Mesothelial cell of epicardium (in vitro differentiated cells): ENCODE measurements around the gene ATXN10. TPM values are rescaled to one million over a fixed set of nuclear protein-coding genes. Genes with fewer than 3 reads are reported as not detected.
A peak's percentile ranks its signal among the peaks of the same experiment; 100 is the strongest.

Experiments used
- DNase-seq, 2 experiments: peaks; one replicate each; pipeline ENCODE4 v3.0.0; 2021; ENCODE audit warnings: low spot score in 2 of 2; ENCODE audit not compliant: unreplicated experiment in 2 of 2
- H3K27ac Mint-ChIP-seq: 2 replicates; pipeline ENCODE4 v1.8.0; 2021; ENCODE audit warnings: mixed read lengths
- H3K27me3 Mint-ChIP-seq: 2 replicates; pipeline ENCODE4 v1.8.0; 2021; ENCODE audit warnings: low read depth, mixed read lengths
- H3K36me3 Mint-ChIP-seq: 2 replicates; pipeline ENCODE4 v1.8.0; 2021; ENCODE audit warnings: mixed read lengths
- H3K4me1 Mint-ChIP-seq: 2 replicates; pipeline ENCODE4 v1.8.0; 2021; ENCODE audit warnings: mixed read lengths
- H3K4me3 Mint-ChIP-seq: 2 replicates; pipeline ENCODE4 v1.8.0; 2021; ENCODE audit warnings: mild to moderate bottlenecking, moderate library complexity, mixed read lengths
- H3K9me3 Mint-ChIP-seq: 2 replicates; pipeline ENCODE4 v1.8.0; 2021; ENCODE audit warnings: mixed read lengths
- CTCF ChIP-seq: fragments of 200-600 bp; sonication (generic); IDR thresholded peaks from one replicate; pipeline ENCODE4 v1.5.0; 2021; ENCODE audit warnings: antibody characterized with exemption; ENCODE audit not compliant: unreplicated experiment
- total RNA-seq: library from RNA; stranded (reverse); gene quantifications from 3 replicates; pipeline ENCODE4 v1.2.1, GENCODE V29; 2021

ATXN10 gene
- total RNA-seq, 1 donor from 2014 or later, result 237 TPM

DNA sequence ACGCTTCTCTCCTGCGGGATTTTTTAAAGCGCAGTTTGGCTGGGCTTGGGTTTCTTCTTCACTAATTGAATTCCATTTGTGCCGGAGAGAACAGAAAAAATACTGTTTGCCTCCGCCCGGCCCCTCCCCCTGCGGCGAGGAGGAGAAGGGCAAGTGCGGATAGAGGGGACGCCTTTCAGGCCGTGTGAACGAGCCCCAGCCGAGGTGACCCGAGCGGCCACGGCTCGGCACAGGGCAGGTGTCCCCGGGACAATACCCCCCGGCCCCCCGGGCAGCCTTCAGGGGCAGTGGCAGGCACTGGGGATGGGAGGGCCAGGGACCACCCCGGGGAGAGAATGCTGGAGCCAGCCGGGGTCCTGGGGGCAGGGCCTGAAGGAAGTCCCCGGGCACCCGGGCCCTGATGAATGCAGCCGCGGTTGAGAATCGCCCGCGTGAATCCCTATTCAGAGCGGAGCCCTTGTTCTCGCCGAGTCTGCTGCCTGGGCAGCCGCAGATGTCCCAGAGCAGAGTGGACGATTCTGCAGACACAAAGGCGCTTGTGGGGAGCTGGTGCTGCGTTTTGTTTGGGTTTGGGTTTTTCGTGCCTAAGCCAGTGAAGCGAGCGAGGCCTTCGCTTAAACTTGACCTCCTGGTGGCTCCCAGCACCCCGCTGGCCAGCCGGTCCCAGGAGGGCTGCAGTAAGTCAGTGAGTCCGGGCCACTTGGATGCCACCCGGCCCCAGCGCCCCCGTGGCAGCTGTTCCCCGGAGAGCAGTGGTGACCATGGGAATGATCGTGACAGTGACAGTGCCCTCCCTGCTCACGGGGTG, 209.3 kb downstream of the ATXN10 start:
- H3K9me3 Mint-ChIP-seq, result no peaks in the 10 kb centered on the region
- no peak for TF ChIP-seq CTCF
- no peak overlapping the region for H3K27ac Mint-ChIP-seq
- peaks cover 15% of the 10 kb centered on the region for H3K27me3 Mint-ChIP-seq
- H3K36me3 Mint-ChIP-seq, result no peaks in the 10 kb centered on the region
- H3K4me1 Mint-ChIP-seq, result peaks cover 14% of the 10 kb centered on the region
- peak overlapping the region; percentile 15 for H3K4me3 Mint-ChIP-seq
- DNase-seq, result peak in 1 of 2 experiments; percentile 17

DNA sequence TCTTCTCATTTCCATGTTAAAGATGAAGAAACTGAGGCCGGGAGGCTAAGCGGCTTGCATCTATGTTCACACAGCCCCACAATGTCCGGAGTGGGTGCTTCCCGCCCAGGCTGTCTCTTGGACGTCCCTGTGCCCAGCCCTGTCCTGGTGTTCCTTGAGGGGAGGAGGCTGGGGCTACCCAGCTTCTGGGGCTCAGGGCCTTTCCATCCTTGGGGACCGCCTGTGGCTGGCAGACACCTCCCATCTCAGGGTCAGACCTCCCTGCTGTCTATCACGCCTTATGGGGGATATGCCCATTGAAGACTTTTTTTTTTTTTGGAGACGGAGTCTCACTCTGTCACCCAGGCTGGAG, 209.9 kb downstream of the ATXN10 start:
- Mint-ChIP-seq H3K27ac (no peak overlapping the region), H3K36me3 (no peaks in the 10 kb centered on the region), H3K4me1 (peaks cover 14% of the 10 kb centered on the region), H3K4me3 (no peak overlapping the region), H3K27me3 (peaks cover 15% of the 10 kb centered on the region), H3K9me3 (no peaks in the 10 kb centered on the region)
- no peak for TF ChIP-seq CTCF
- DNase-seq, result no peak

- H3K27ac Mint-ChIP-seq, result no peak overlapping the region
These were observed 211.5 kb downstream of the ATXN10 start for GRCh38 chr22:45882881-45883810.

GRCh38 chr22:45883811-45884170, 212.2 kb downstream of the ATXN10 start:
- TF ChIP-seq CTCF, result no peak
- Mint-ChIP-seq H3K4me1 (no peaks in the 10 kb centered on the region), H3K27me3 (peaks cover 13% of the 10 kb centered on the region), H3K4me3 (no peak overlapping the region), H3K9me3 (no peaks in the 10 kb centered on the region), H3K27ac (no peak overlapping the region), H3K36me3 (no peaks in the 10 kb centered on the region)
- DNase-seq, result peak in 1 of 2 experiments; percentile 12

More at GRCh38 chr22:45882881-45883810, 211.5 kb downstream of the ATXN10 start:
- Mint-ChIP-seq H3K9me3 (no peaks in the 10 kb centered on the region), H3K27me3 (peaks cover 13% of the 10 kb centered on the region), H3K4me1 (peaks cover 6% of the 10 kb centered on the region), H3K36me3 (no peaks in the 10 kb centered on the region), H3K4me3 (no peak overlapping the region)
- TF ChIP-seq CTCF, result no peak
- DNase-seq, result peak in 1 of 2 experiments; percentile 11

GRCh38 chr22:45884201-45885062, 212.8 kb downstream of the ATXN10 start:
- H3K27ac Mint-ChIP-seq, result no peak overlapping the region
- no peaks in the 10 kb centered on the region for H3K36me3 Mint-ChIP-seq
- H3K27me3 Mint-ChIP-seq, result peaks cover 13% of the 10 kb centered on the region
- no peak for TF ChIP-seq CTCF
- no peak overlapping the region for H3K4me3 Mint-ChIP-seq
- no peaks in the 10 kb centered on the region for H3K9me3 Mint-ChIP-seq
- H3K4me1 Mint-ChIP-seq, result no peaks in the 10 kb centered on the region
- DNase-seq, result peak in 1 of 2 experiments; percentile 20
